ENCODE measurements around the gene CNTN5. TPM values are rescaled to one million over a fixed set of nuclear protein-coding genes. Genes with fewer than 3 reads are reported as not detected.

Gene CNTN5
- not detected for total RNA-seq

GRCh38 chr11:99020352-99021225, at the start of gene CNTN5:
Gene CNTN5 (plus strand): TSS chr11:99020949.
- H3K4me1 ChIP-seq = peaks cover 13% of the 10 kb centered on the region
- H3K9me3 ChIP-seq = no peaks in the 10 kb centered on the region
- DNase-seq (ENCODE audit: low spot score in 2 of 2) = peak in 1 of 2 donors; percentile 79
- H3K36me3 ChIP-seq = no peaks in the 10 kb centered on the region
- peaks cover 36% of the 10 kb centered on the region for H3K27me3 ChIP-seq
- H3K27ac ChIP-seq = no peak within 1 kb of the TSS
- TF ChIP-seq POLR2AphosphoS5 (IDR thresholded peaks at IDR 0.05) = no peak
- no peak for TF ChIP-seq POLR2A (IDR thresholded peaks at IDR 0.05)
- no peak for TF ChIP-seq EP300 (IDR thresholded peaks at IDR 0.05)
- no peak for TF ChIP-seq CTCF (IDR thresholded peaks at IDR 0.05)
- H3K4me3 ChIP-seq = peak within 1 kb of the TSS; percentile 30
- WGBS = 2% methylated on average over 29 of the region's 57 CpGs

- H3K36me3 ChIP-seq = no peaks in the 10 kb centered on the region
- no peak for DNase-seq (ENCODE audit: low spot score in 2 of 2)
- 45% methylated on average over 2 of the region's 2 CpGs for WGBS
- no peaks in the 10 kb centered on the region for H3K4me1 ChIP-seq
- no peak overlapping the region for H3K27ac ChIP-seq
- no peaks in the 10 kb centered on the region for H3K27me3 ChIP-seq
- no peak for TF ChIP-seq POLR2A (IDR thresholded peaks at IDR 0.05)
- no peak for TF ChIP-seq EP300 (IDR thresholded peaks at IDR 0.05)
- TF ChIP-seq CTCF (IDR thresholded peaks at IDR 0.05) = no peak
- no peak for TF ChIP-seq POLR2AphosphoS5 (IDR thresholded peaks at IDR 0.05)
- H3K4me3 ChIP-seq = no peak overlapping the region
- H3K9me3 ChIP-seq = peaks cover 7% of the 10 kb centered on the region
Measured at GRCh38 chr11:98979205-98979604, 41.5 kb upstream of the CNTN5 start.

- Histone ChIP-seq H3K9me3 (no peaks in the 10 kb centered on the region), H3K4me3 (no peak overlapping the region), H3K27ac (no peak overlapping the region), H3K4me1 (peaks cover 11% of the 10 kb centered on the region), H3K36me3 (no peaks in the 10 kb centered on the region), H3K27me3 (peaks cover 21% of the 10 kb centered on the region)
- WGBS = 17% methylated on average over 3 of the region's 3 CpGs
- TF ChIP-seq POLR2A (IDR thresholded peaks at IDR 0.05) (no peak), CTCF (IDR thresholded peaks at IDR 0.05) (peak; percentile 34 to 73), EP300 (IDR thresholded peaks at IDR 0.05) (no peak), POLR2AphosphoS5 (IDR thresholded peaks at IDR 0.05) (no peak)
- no peak for DNase-seq (ENCODE audit: low spot score in 2 of 2)
Measured at GRCh38 chr11:99015634-99016454, 4.9 kb upstream of the CNTN5 start.

GRCh38 chr11:99019696-99020095, 1.1 kb upstream of the CNTN5 start:
- no peaks in the 10 kb centered on the region for H3K9me3 ChIP-seq
- H3K27ac ChIP-seq = no peak overlapping the region
- TF ChIP-seq EP300 (IDR thresholded peaks at IDR 0.05) (no peak), CTCF (IDR thresholded peaks at IDR 0.05) (no peak), POLR2AphosphoS5 (IDR thresholded peaks at IDR 0.05) (no peak), POLR2A (IDR thresholded peaks at IDR 0.05) (no peak)
- H3K36me3 ChIP-seq = no peaks in the 10 kb centered on the region
- peaks cover 13% of the 10 kb centered on the region for H3K4me1 ChIP-seq
- H3K27me3 ChIP-seq = peaks cover 36% of the 10 kb centered on the region
- no peak for DNase-seq (ENCODE audit: low spot score in 2 of 2)
- no peak overlapping the region for H3K4me3 ChIP-seq
- WGBS = 43% methylated on average over 8 of the region's 8 CpGs

GRCh38 chr11:99037057-99037456, 16.3 kb downstream of the CNTN5 start:
- no peaks in the 10 kb centered on the region for H3K4me1 ChIP-seq
- H3K27ac ChIP-seq = no peak overlapping the region
- H3K4me3 ChIP-seq = no peak overlapping the region
- H3K27me3 ChIP-seq = no peaks in the 10 kb centered on the region
- WGBS = 40% methylated on average over 1 of the region's 1 CpG
- H3K36me3 ChIP-seq = no peaks in the 10 kb centered on the region
- no peak for DNase-seq (ENCODE audit: low spot score in 2 of 2)
- TF ChIP-seq EP300 (IDR thresholded peaks at IDR 0.05) (no peak), POLR2A (IDR thresholded peaks at IDR 0.05) (no peak), POLR2AphosphoS5 (IDR thresholded peaks at IDR 0.05) (no peak), CTCF (IDR thresholded peaks at IDR 0.05) (no peak)
- H3K9me3 ChIP-seq = no peaks in the 10 kb centered on the region

All from suprapubic skin (tissue), 4 donors.